ENCODE data around the gene FAM8A1.

Gene FAM8A1

GRCh38 chr6:17601386-17601703, 1.2 kb downstream of the FAM8A1 start:
- no peak for DNase-seq (ENCODE audit: low read depth)

- no peak for DNase-seq (ENCODE audit: low read depth)
Measured at GRCh38 chr6:17602888-17603287, 2.8 kb downstream of the FAM8A1 start.

GRCh38 chr6:17606606-17607005, 6.5 kb downstream of the FAM8A1 start:
- no peak for DNase-seq (ENCODE audit: low read depth)

GRCh38 chr6:17610835-17611234, 10.7 kb downstream of the FAM8A1 start:
- DNase-seq (ENCODE audit: low read depth): no peak

- DNase-seq (ENCODE audit: low read depth): no peak
Measured at GRCh38 chr6:17612048-17612447, 11.9 kb downstream of the FAM8A1 start.

GRCh38 chr6:17615794-17616193, 15.7 kb downstream of the FAM8A1 start:
- no peak for DNase-seq (ENCODE audit: low read depth)

GRCh38 chr6:17621003-17621402, 20.9 kb downstream of the FAM8A1 start:
- DNase-seq (ENCODE audit: low read depth): no peak

GRCh38 chr6:17622144-17622543, 22.0 kb downstream of the FAM8A1 start:
- no peak for DNase-seq (ENCODE audit: low read depth)

GRCh38 chr6:17624396-17624795, 24.3 kb downstream of the FAM8A1 start:
- no peak for DNase-seq (ENCODE audit: low read depth)

GRCh38 chr6:17628873-17629272, 28.8 kb downstream of the FAM8A1 start:
- no peak for DNase-seq (ENCODE audit: low read depth)

GRCh38 chr6:17629824-17630510, 29.9 kb downstream of the FAM8A1 start:
- no peak for DNase-seq (ENCODE audit: low read depth)

- no peak for DNase-seq (ENCODE audit: low read depth)
Measured at GRCh38 chr6:17630511-17631073, 30.5 kb downstream of the FAM8A1 start.

- DNase-seq (ENCODE audit: low read depth): no peak
Measured at GRCh38 chr6:17632934-17633333, 32.8 kb downstream of the FAM8A1 start.

GRCh38 chr6:17633465-17634188, 33.5 kb downstream of the FAM8A1 start:
- DNase-seq (ENCODE audit: low read depth): no peak

GRCh38 chr6:17635568-17635967, 35.5 kb downstream of the FAM8A1 start:
- no peak for DNase-seq (ENCODE audit: low read depth)

GRCh38 chr6:17638212-17638715, 38.2 kb downstream of the FAM8A1 start:
- no peak for DNase-seq (ENCODE audit: low read depth)

- DNase-seq (ENCODE audit: low read depth): no peak
Measured at GRCh38 chr6:17640477-17640917, 40.4 kb downstream of the FAM8A1 start.

- no peak for DNase-seq (ENCODE audit: low read depth)
Measured at GRCh38 chr6:17648745-17649144, 48.6 kb downstream of the FAM8A1 start.

- DNase-seq (ENCODE audit: low read depth): no peak
Measured at GRCh38 chr6:17650656-17651309, 50.7 kb downstream of the FAM8A1 start.

- no peak for DNase-seq (ENCODE audit: low read depth)
Measured at GRCh38 chr6:17653198-17653882, 53.2 kb downstream of the FAM8A1 start.

GRCh38 chr6:17656092-17656491, 56.0 kb downstream of the FAM8A1 start:
- no peak for DNase-seq (ENCODE audit: low read depth)

- peak; percentile 7 for DNase-seq (ENCODE audit: low read depth)
Measured at GRCh38 chr6:17656644-17657043, 56.5 kb downstream of the FAM8A1 start.

All from GM04503 (cell line).